OCI-LY1 (cell line): ENCODE measurements around the gene LINGO3.

Experiments
- H2AFZ ChIP-seq: fragments of 200-600 bp; sonication (generic), shearing (Covaris generic); 2 replicates; pipeline ENCODE4 v1.6.0; 2014; ENCODE audit warnings: antibody characterized with exemption, mild to moderate bottlenecking, low read length
- H3F3A ChIP-seq: fragments of 200-600 bp; sonication (generic), shearing (Covaris generic); 2 replicates; pipeline ENCODE4 v1.6.0; 2014; ENCODE audit warnings: mild to moderate bottlenecking, antibody characterized with exemption, low read length, moderate library complexity; ENCODE audit not compliant: insufficient read depth
- H3K27ac ChIP-seq: fragments of 200-600 bp; sonication (generic); 2 replicates; pipeline ENCODE4 v1.5.1; 2014; ENCODE audit warnings: low read length, mixed run types, mild to moderate bottlenecking, low read depth; ENCODE audit not compliant: poor library complexity, severe bottlenecking
- H3K27me3 ChIP-seq: fragments of 200-600 bp; sonication (generic); 2 replicates; pipeline ENCODE4 v1.6.0; 2014; ENCODE audit warnings: antibody characterized with exemption, mild to moderate bottlenecking, low read length, moderate library complexity; ENCODE audit not compliant: insufficient read depth
- H3K36me3 ChIP-seq: fragments of 200-600 bp; sonication (generic); 2 replicates; pipeline ENCODE4 v1.6.1; 2014; ENCODE audit warnings: mild to moderate bottlenecking, antibody characterized with exemption, low read length, moderate library complexity, mixed read lengths; ENCODE audit not compliant: insufficient read depth
- H3K4me1 ChIP-seq: fragments of 200-600 bp; sonication (generic); 2 replicates; pipeline ENCODE4 v1.5.1; 2014; ENCODE audit warnings: mild to moderate bottlenecking, low read length, moderate library complexity; ENCODE audit not compliant: insufficient read depth, severe bottlenecking
- H3K4me2 ChIP-seq: fragments of 200-600 bp; sonication (generic), shearing (Covaris generic); 2 replicates; pipeline ENCODE4 v1.6.1; 2014; ENCODE audit warnings: low read length
- H3K4me3 ChIP-seq: fragments of 200-600 bp; sonication (generic); 2 replicates; pipeline ENCODE4 v1.5.1; 2014; ENCODE audit warnings: low read length, low read depth, mild to moderate bottlenecking, mixed read lengths; ENCODE audit not compliant: poor library complexity, severe bottlenecking
- H3K79me2 ChIP-seq: fragments of 200-600 bp; shearing (Covaris generic); 2 replicates; pipeline ENCODE4 v1.6.1; 2016; ENCODE audit warnings: mixed run types, low read length, mixed read lengths; ENCODE audit not compliant: insufficient read depth
- H3K9ac ChIP-seq: fragments of 200-600 bp; sonication (generic), shearing (Covaris generic); 2 replicates; pipeline ENCODE4 v1.6.1; 2014; ENCODE audit warnings: mild to moderate bottlenecking, low read length, mixed read lengths
- H3K9me2 ChIP-seq: fragments of 200-600 bp; sonication (generic), shearing (Covaris generic); 2 replicates; pipeline ENCODE4 v1.6.1; 2014; ENCODE audit warnings: low read depth, mild to moderate bottlenecking, low read length, mixed read lengths
- H3K9me3 ChIP-seq: fragments of 200-600 bp; shearing (Covaris generic); 2 replicates; pipeline ENCODE4 v1.6.1; 2014; ENCODE audit warnings: low read length, mixed read lengths
- H4K20me1 ChIP-seq: fragments of 200-600 bp; sonication (generic), shearing (Covaris generic); 2 replicates; pipeline ENCODE4 v1.6.0; 2016; ENCODE audit warnings: mild to moderate bottlenecking, low read length; ENCODE audit not compliant: insufficient read depth
- EZH2 ChIP-seq: fragments of 200-600 bp; sonication (generic), shearing (Covaris generic); IDR thresholded peaks from 2 replicates; pipeline ENCODE4 v1.8.0; 2017; ENCODE audit warnings: borderline replicate concordance, mixed run types, mild to moderate bottlenecking, antibody characterized with exemption, low read length, moderate library complexity, mixed read lengths
- TF ChIP-seq, protein P1 (sequence below): fragments of 200-600 bp; sonication (generic), shearing (Covaris generic); IDR thresholded peaks from 2 replicates; pipeline ENCODE4 v1.5.1; 2017; ENCODE audit warnings: mild to moderate bottlenecking, antibody characterized with exemption, low read length, moderate library complexity, mixed read lengths

Gene LINGO3

DNA sequence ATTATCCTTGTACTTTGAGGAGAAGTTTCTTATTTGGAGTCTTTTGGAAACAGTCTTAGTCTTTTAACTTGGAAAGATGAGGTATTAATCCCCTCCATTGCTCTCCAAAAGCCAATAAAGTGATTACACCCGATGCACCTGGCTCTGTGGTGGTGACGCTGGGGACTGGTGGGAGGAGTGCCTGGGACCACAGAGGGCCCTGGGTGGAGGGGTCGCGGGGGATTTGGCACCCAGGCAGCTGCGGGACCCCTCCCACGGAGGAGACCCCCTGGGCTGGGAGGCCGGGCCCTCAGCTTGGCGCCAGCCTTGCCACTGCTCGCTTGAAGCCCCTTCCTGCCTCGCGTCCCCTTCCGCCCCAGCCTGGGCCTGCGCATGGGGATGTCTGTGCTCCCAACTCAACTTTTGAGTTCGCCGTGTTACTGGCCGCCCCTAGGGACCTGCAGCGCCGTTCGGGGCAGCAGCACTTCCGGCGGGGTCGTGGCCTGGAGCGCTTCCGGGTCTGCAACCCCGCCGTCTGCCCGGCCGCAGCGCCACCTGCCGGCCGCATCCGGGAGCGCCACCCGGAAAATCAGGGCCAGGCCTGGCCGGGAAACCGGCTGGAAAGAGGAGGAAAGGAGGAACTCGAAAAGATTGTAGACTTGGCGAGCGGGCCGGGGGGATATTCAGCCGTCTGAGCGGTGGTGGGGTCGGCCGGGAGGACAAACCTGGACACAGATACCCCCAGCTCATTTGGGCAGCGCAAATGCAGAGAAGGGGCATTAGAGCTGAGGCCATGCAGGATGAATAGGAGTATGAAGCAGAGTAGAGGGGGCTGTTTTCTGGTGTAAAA lies 34.4 kb downstream of the LINGO3 start:
- H2AFZ ChIP-seq: no peak overlapping the region
- TF ChIP-seq EZH2: no peak
- TF ChIP-seq, protein P1, sequence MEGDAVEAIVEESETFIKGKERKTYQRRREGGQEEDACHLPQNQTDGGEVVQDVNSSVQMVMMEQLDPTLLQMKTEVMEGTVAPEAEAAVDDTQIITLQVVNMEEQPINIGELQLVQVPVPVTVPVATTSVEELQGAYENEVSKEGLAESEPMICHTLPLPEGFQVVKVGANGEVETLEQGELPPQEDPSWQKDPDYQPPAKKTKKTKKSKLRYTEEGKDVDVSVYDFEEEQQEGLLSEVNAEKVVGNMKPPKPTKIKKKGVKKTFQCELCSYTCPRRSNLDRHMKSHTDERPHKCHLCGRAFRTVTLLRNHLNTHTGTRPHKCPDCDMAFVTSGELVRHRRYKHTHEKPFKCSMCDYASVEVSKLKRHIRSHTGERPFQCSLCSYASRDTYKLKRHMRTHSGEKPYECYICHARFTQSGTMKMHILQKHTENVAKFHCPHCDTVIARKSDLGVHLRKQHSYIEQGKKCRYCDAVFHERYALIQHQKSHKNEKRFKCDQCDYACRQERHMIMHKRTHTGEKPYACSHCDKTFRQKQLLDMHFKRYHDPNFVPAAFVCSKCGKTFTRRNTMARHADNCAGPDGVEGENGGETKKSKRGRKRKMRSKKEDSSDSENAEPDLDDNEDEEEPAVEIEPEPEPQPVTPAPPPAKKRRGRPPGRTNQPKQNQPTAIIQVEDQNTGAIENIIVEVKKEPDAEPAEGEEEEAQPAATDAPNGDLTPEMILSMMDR: peak; percentile 98
- peaks cover 29% of the 10 kb centered on the region for H3K79me2 ChIP-seq
- H3K4me3 ChIP-seq: peak overlapping the region; percentile 78
- H3K9me2 ChIP-seq: no peaks in the 10 kb centered on the region
- H3K9ac ChIP-seq: peak overlapping the region; percentile 90
- H3K27ac ChIP-seq: peak overlapping the region; percentile 80
- H3K27me3 ChIP-seq: no peaks in the 10 kb centered on the region
- H3K4me2 ChIP-seq: peak overlapping the region; percentile 92
- no peaks in the 10 kb centered on the region for H3K9me3 ChIP-seq
- H4K20me1 ChIP-seq: 0 out of 2 replicates have a peak, but pooled peaks cover 2% of the 10 kb centered on the region
- H3K4me1 ChIP-seq: peaks cover 35% of the 10 kb centered on the region
- H3F3A ChIP-seq: peaks cover 7% of the 10 kb centered on the region; the same call in 1 of the 2 replicates
- H3K36me3 ChIP-seq: peaks cover 61% of the 10 kb centered on the region

DNA sequence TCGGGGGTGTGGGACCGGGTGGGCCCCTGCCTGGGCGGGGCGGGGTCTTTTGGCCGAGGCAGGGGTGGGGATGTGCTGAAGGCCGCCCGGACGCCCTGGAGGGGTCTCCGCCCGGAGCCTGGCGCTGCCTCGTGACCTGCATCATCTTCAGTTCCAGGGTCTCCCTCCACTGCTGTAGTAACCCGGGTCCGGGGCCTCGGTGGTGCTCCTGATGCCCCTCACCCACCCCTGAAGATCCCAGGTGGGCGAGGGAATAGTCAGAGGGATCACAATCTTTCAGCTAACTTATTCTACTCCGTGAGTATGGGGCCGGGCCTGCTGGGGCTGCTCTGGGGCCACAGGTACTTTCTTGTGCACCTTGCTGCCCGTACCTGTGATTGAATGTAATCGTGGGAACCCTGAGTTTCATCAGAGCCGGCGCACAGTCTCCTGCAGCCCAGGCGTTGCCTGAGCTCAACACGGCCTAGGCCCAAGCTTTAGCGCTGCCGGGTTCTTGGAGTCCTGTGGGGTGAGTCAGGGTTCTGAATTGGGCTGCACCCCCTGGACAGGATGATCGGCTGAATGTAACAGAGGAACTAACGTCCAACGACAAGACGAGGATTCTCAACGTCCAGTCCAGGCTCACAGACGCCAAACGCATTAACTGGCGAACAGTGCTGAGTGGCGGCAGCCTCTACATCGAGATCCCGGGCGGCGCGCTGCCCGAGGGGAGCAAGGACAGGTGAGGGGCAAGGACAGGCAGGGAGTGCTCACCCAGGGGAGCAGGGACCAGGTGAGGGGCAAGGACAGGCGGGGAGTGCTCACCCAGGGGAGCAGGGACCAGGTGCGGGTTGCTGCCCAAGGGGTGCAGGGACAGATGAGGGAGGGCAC lies 36.5 kb downstream of the LINGO3 start:
- Histone ChIP-seq H3K36me3 (peaks cover 55% of the 10 kb centered on the region), H4K20me1 (0 out of 2 replicates have a peak, but pooled peaks cover 2% of the 10 kb centered on the region), H3F3A (peaks cover 7% of the 10 kb centered on the region; the same call in 1 of the 2 replicates), H3K27ac (peak overlapping the region; percentile 80), H3K9me2 (no peaks in the 10 kb centered on the region), H3K79me2 (peaks cover 29% of the 10 kb centered on the region), H2AFZ (no peak overlapping the region), H3K4me2 (peak overlapping the region; percentile 92), H3K4me3 (peak overlapping the region; percentile 78), H3K4me1 (peaks cover 56% of the 10 kb centered on the region), H3K9me3 (no peaks in the 10 kb centered on the region), H3K9ac (peak overlapping the region; percentile 90), H3K27me3 (no peaks in the 10 kb centered on the region)
- no peak for TF ChIP-seq EZH2
- TF ChIP-seq, protein P1: no peak

DNA sequence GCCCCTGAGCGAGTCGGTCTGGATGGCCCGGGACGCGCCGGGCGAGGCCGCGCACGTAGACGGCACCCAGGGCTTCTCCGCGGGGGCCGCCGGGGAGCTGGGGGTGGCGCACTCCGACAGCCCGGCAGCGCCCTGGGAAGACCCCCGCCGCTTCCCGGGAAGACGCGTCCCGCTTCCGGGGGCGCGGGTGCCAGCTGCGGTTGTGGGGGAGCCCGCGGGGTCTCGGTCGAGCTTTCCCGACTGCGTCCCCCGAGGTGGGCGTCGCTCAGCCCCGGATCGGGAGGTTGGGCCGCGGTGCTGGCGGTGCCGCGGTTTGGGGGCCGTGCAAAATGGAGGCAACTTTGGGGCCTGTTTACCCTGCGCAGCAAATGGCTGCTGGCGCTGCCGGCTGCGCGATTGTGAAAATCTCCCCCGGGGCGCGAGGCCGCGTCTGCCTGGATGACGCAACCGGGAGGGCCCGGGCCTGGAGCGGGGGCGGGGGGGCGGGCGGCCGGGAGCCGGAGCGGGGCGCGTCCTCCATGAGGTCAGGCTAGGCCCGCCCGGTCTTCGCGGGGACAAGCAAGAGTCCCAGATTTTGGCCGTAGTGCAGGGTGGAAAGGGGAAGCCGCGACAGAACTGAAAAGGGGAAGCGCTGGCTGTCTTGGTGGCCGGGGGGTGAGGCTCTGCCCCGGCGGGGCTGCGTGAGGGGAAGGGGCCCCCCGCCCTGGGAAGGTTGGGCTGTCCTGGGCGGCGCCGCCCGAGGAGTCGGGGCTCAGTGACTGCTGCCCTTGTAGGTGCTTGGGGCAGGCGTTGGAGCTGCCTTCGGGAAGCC lies 37.3 kb downstream of the LINGO3 start:
- no peak for TF ChIP-seq EZH2
- TF ChIP-seq, protein P1: no peak
- H3K9me2 ChIP-seq: no peaks in the 10 kb centered on the region
- 0 out of 2 replicates have a peak, but pooled peaks cover 2% of the 10 kb centered on the region for H4K20me1 ChIP-seq
- H3K27me3 ChIP-seq: no peaks in the 10 kb centered on the region
- H3K27ac ChIP-seq: peak overlapping the region; percentile 80
- H3K9me3 ChIP-seq: no peaks in the 10 kb centered on the region
- H3K4me1 ChIP-seq: peaks cover 61% of the 10 kb centered on the region
- no peak overlapping the region for H2AFZ ChIP-seq
- H3K79me2 ChIP-seq: peaks cover 29% of the 10 kb centered on the region
- H3K9ac ChIP-seq: peak overlapping the region; percentile 90
- H3K4me3 ChIP-seq: peak overlapping the region; percentile 78
- H3K36me3 ChIP-seq: peaks cover 49% of the 10 kb centered on the region
- peak overlapping the region; percentile 92 for H3K4me2 ChIP-seq
- peaks cover 7% of the 10 kb centered on the region; the same call in 1 of the 2 replicates for H3F3A ChIP-seq
